Kidney tubule cell (primary cell): ENCODE data around the gene GPX6.
A peak's percentile ranks its signal among the peaks of the same experiment; 100 is the strongest.
"Not testable (repeated sequence)": the region's sequence is repeated elsewhere in the genome, so short reads cannot be mapped to it uniquely, and the experiment has no call there.

Source experiments
- DNase-seq: peaks from one replicate; pipeline ENCODE4 v3.0.0-alpha.2; 2018; ENCODE audit warnings: low spot score

The GPX6 gene

GRCh38 chr6:28525496-28526039 is 10.0 kb upstream of the GPX6 start, which contains the start of gene GPX5:
TSS of gene GPX5 (plus strand) at chr6:28525881. CDS start at chr6:28526014, 133 bp downstream.
- peak; percentile 55 for DNase-seq

GRCh38 chr6:28523241-28523622 is 7.6 kb upstream of the GPX6 start:
- no peak for DNase-seq

DNA sequence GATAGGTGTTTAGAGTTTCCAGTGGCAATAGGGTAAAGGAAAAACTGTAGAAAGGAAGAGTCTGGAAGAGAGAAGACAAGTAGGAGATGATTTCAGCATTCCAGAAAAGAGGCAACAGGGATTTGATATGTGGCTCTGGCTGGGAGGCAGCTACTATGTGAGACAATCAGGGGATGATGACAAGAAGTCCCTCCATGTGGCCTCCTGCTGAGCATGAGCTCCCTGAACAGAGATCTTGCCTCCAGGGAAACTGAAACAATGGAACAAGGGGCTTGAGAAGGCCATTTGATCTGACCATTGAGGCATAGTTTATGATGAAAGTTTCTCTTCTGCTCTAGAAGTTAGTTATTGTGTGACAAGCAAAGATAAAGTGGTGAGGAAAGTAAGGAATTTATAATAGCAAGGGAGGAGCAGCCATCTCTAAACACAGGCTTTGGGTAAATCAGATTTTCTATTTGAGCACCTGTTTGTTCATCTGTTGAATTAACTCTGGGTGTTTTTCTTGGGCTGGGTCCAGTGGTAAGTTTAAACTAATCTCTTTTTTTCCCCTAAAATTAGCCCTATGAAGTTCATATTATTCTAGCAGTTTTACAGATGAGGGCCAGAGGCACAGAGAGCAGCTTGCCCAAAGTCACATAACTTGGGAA is 7.1 kb upstream of the GPX6 start:
- no peak for DNase-seq

- no peak for DNase-seq
Observed at GRCh38 chr6:28517964-28518363, 2.4 kb upstream of the GPX6 start.

- DNase-seq: not testable (repeated sequence)
Observed at GRCh38 chr6:28512387-28512786, 3.2 kb downstream of the GPX6 start.

DNA sequence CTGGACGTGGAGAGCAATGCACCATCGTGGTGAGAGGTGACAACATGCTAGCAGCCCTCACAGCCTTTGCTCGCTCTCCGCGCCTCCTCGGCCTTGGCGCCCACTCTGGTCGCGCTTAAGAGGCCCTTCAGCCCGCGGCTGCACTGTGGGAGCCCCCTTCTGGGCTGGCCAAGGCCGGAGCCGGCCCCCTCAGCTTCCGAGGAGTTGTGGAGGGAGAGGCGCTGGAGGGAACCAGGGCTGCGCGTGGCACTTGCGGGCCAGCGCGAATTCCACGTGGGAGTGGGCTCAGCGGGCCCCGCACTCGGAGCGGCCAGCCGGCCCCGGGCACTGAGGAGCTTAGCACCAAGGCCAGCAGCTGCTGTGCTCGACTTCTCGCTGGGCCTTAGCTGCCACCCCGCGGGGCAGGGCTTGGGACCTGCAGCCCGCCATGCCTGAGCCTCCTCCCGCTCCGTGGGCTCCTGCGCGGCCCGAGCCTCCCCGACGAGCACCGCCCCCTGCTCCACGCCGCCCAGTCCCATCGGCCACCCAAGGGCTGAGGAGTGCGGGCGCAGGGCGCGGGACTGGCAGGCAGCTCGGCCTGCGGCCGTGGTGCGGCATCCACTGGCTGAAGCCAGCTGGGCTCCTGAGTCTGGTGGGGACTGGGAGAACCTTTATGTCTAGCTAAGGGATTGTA is 3.8 kb downstream of the GPX6 start:
- no peak for DNase-seq

GRCh38 chr6:28506807-28507475 is 8.7 kb downstream of the GPX6 start:
- no peak for DNase-seq

GRCh38 chr6:28505733-28506132 is 9.9 kb downstream of the GPX6 start:
- no peak for DNase-seq

DNA sequence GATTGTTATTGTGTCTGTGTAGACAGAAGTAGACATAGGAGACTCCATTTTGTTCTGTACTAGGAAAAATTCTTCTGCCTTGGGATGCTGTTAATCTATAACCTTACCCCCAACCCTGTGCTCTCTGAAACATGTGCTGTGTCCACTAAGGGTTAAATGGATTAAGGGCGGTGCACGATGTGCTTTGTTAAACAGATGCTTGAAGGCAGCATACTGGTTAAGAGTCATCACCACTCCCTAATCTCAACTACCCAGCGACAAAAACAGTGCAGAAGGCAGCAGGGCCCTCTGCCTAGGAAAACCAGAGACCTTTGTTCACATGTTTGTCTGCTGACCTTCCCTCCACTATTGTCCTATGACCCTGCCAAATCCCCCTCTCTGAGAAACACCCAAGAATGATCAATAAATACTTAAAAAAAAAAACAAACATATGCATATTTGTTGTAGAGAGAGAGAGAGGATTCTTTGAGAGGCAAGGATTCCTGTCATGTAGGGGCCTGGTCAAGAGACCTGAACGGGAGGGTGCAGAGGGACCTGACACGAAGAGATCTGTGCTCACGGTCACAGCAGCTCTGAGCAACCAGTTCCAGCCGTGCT is 12.8 kb downstream of the GPX6 start:
- DNase-seq: not testable (repeated sequence)

GRCh38 chr6:28502136-28502535 is 13.5 kb downstream of the GPX6 start:
- not testable (repeated sequence) for DNase-seq

DNA sequence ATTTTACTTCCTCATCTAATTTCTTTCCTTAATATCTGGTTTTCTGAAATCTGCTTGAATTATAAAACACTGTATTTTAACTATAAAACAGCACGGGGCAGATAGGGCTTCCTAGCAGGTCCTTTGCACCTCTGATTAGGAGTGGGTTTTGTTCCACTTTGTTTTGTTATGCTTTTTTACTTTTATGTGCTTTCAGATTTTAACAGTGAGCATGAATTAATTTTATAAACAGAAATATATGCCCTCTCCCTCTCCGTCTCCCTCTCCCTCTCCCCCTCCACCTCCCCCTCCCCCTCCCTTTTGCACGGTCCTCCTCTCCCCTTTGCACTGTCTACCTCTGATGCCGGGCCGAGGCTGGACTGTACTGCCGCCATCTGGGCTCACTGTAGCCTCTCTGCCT is 14.3 kb downstream of the GPX6 start:
- no peak for DNase-seq

DNA sequence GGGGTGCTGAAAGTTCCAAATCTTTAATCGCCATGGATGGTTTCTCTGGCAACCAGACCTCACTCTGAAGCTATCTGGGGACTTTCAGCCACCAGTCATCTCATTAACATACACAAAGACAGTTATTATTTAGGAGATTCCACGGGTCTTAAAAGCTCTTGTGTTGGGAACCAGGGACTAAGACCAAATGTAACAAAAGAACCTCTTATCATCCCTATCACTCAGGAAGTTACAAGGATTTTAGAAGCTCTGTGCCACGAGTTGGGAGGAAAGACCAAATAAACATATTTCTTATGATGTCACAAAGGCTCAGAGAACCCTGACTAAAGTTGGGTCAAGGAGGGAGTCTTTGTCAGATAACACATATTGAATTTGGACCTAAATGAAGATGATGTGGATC is 17.7 kb downstream of the GPX6 start:
- DNase-seq: no peak

GRCh38 chr6:28497306-28497705 is 18.3 kb downstream of the GPX6 start:
- no peak for DNase-seq

GRCh38 chr6:28496099-28496779 is 19.4 kb downstream of the GPX6 start:
- DNase-seq: peak; percentile 21

DNA sequence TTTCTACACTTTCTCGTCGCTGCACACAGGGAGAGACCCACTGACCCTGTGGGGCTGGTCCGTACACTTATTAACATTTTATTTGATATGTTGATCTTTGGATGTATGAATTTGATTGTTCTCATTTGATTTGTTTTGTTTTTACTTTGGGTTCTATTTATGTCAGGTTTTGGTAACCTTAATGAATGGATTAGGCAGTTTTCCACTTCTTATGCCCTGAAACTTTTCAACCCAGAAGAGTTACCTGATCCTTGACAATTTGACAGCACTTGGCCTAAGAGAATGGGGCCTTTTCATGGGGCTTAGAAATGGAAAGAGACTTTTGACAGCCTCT is 23.6 kb downstream of the GPX6 start:
- DNase-seq: no peak

DNA sequence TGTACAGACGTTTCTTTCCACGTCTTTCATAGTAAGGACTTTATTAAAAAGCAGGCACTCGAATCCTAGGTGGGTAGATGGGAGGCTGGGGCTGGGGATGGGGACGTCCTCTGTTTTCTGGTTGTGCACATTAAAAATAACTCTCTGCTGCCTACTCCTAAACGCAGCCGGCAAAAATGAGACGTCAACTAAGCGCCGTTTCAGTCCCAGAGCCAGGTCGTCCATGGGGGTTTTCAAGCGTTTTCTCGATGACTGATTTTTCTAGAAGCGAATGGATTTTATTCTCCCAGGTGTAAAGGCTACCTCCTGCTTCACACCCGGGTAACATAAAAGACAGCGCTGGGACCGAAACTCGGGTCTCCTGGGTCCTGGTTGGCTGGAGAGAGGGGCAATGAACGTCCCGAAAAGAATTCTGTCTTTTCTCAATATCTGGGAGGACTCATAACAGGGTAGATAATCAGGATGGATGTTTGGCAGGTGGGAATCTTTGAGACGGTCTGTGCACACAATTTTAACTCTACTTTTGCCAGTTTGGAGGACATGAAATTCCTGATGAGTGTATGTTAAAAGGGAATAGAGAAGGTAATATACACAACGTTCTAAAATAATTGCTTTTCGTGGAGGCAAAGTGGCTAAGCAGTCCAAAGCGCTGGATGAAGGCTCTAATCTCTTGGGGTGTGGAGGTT is 25.2 kb downstream of the GPX6 start:
- no peak for DNase-seq

DNA sequence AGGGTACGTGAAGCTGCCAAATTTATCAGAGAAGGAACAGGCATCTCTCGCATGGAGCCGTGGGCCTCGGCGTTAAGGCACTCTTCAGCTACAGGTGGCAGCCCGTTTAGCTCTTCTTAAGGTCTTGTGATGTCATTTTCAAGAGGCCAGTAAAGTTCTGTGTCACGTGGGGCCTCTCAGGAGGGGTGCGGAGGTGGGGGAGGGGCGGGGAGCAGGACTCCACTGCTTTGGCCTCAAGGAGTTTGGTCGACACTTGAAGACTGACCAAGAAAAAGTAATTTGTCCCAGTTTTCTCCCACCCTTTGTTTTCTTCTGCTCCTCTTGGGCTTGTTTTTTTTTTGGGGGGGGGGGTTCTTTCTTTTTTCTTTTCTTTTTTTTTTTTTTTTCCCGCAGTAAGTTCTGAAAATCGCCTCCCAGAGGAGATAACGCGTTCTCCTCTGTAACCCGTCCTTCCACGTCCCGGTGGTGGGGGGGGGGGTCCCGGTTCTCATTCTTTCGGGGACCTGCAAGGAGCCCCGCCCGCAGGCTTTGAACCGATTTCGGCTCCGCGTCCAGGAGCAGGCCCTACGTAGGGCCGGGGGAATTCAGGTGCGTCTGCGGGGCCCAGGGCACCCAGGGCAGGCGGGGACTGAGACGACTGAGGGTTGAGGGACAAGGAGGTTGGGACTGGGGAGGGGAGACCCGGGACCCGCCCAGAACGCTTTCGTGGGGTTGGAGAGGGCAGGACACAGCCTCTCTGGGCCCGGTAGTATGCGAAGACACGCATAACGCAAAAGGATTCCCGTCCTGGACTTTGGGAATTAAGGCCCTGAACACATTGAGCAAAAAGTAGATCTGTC is 26.0 kb downstream of the GPX6 start:
- DNase-seq: peak; percentile 72

DNA sequence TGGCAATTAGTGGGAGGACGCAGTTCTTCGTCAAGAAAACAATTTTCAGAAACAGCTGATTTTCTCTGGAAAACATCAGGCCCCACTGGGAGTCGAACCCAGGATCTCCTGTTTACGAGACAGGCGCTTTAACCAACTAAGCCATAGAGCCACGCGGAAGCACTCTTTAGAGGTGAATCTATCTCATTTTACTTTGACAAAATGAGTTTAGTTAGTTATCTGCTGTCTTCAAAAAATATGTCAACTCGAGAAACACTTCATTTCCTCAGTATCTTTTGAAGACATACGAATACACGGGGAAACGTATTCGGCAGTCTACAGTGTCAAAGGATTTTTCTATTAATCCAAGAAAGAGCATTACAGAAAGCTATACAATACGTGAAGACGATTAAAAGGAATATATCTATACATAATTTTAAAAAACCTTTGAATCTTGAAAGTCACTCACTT is 26.7 kb downstream of the GPX6 start:
- DNase-seq: peak; percentile 80

DNA sequence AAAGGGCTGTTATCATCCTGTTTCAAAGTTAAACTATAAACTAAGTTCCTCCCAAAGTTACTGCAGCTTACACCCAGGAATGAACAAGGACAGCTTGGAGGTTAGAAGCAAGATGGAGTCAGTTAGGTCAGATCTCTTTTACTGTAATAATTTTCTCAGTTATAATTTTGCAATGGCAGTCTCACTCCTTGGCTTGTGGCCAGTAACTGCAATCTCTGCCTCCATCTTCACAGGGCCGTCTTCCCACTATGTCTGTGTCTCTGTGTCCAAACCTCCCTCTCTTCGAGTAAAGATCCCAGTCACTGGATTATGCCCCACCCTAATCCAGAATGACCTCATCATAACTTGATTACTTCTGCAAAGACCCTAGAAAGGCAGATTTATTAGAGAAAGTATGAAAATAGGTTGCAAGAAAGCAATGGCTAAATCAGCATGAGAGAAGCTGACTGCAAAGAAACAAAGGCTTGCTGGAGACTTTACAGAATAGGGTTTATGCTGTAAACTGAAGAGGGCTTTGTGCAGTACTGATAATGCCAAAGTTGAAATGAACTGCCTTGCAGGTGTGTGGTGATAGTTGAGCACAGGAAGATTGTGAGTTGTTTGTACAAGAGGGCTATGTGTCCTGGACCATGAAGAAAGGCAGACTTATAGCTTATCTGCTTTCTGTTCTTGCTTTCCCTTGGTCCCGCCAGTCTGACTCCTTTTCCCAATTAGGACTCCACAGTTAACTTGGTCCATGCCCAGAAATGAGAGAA is 28.4 kb downstream of the GPX6 start:
- no peak for DNase-seq

DNA sequence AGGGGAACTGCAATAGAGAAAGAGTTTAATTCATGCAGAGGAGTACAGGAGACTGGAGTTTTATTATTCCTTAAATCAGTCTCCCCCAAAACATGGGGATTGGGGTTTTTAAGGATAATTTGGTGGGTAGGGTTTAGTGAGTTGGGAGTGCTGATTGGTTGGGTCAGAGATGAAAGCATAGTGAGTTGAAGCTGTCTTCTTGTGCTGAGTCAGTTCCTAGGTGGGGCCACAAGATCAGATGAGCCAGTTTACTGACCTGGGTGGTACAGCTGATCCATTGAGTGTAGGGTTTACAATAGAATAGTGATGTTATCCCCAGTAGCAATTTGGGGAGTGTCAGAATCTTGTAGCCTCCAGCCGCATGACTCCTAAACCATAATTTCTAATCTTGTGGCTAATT is 29.1 kb downstream of the GPX6 start:
- no peak for DNase-seq
